GM23338 (cell line): ENCODE results near the gene MYORG. TPM values are rescaled to one million over a fixed set of nuclear protein-coding genes. Genes with fewer than 3 reads are reported as not detected.

Source experiments
- ATAC-seq: fragments of 200-7000 bp; cut with Tn5 transposase; 3 replicates; pipeline ENCODE4 v1.9.1; 2020
- DNase-seq: peaks from one replicate; pipeline ENCODE4 v3.0.0-alpha.2; 2015; ENCODE audit warnings: low spot score
- H2AFZ ChIP-seq: fragments of 200-600 bp; sonication (generic); 2 replicates; pipeline ENCODE4 v1.8.0; 2016; ENCODE audit warnings: antibody characterized with exemption, mild to moderate bottlenecking, moderate library complexity
- H3F3A ChIP-seq: fragments of 200-600 bp; sonication (generic); replicated peaks from 2 replicates; pipeline ENCODE4 v1.8.0; 2017; ENCODE audit warnings: antibody characterized with exemption, mixed run types, low read depth
- H3K27ac ChIP-seq: fragments of 200-600 bp; sonication (generic); 2 replicates; pipeline ENCODE4 v1.6.1; 2016; ENCODE audit warnings: low read depth
- H3K27me3 ChIP-seq: fragments of 200-600 bp; sonication (generic); 2 replicates; pipeline ENCODE4 v1.8.0; 2016; ENCODE audit warnings: mild to moderate bottlenecking, mixed run types, moderate library complexity; ENCODE audit not compliant: insufficient read depth
- H3K36me3 ChIP-seq: fragments of 200-600 bp; sonication (generic); 2 replicates; pipeline ENCODE4 v1.8.0; 2016; ENCODE audit warnings: mild to moderate bottlenecking; ENCODE audit not compliant: insufficient read depth
- H3K4me1 ChIP-seq: fragments of 200-600 bp; sonication (generic); 2 replicates; pipeline ENCODE4 v1.8.0; 2016; ENCODE audit warnings: mild to moderate bottlenecking, moderate library complexity; ENCODE audit not compliant: insufficient read depth
- H3K4me2 ChIP-seq: fragments of 200-600 bp; sonication (generic); 2 replicates; pipeline ENCODE4 v1.7.1; 2017; ENCODE audit warnings: mixed run types
- H3K4me3 ChIP-seq: fragments of 200-600 bp; sonication (generic); 2 replicates; pipeline ENCODE4 v1.6.1; 2016; ENCODE audit warnings: mixed run types
- H3K79me2 ChIP-seq: fragments of 200-600 bp; sonication (generic); replicated peaks from 2 replicates; pipeline ENCODE4 v1.8.0; 2017; ENCODE audit warnings: mild to moderate bottlenecking; ENCODE audit not compliant: insufficient read depth
- H3K9me2 ChIP-seq: fragments of 200-600 bp; sonication (generic); 2 replicates; pipeline ENCODE4 v1.8.0; 2017; ENCODE audit not compliant: insufficient read depth
- H4K20me1 ChIP-seq: fragments of 200-600 bp; sonication (generic); replicated peaks from 2 replicates; pipeline ENCODE4 v1.8.0; 2017; ENCODE audit warnings: mild to moderate bottlenecking; ENCODE audit not compliant: insufficient read depth
- H3K27ac Mint-ChIP-seq: 2 replicates; pipeline ENCODE4 v1.8.0; 2020; ENCODE audit warnings: inconsistent platforms, mild to moderate bottlenecking, moderate library complexity, mixed read lengths
- H3K27me3 Mint-ChIP-seq: 3 replicates; pipeline ENCODE4 v1.8.0; 2022; ENCODE audit warnings: low read depth, mild to moderate bottlenecking, moderate library complexity, mixed read lengths, inconsistent platforms; ENCODE audit not compliant: insufficient read depth, poor library complexity
- H3K36me3 Mint-ChIP-seq: 3 replicates; pipeline ENCODE4 v1.8.0; 2021; ENCODE audit warnings: low read depth, mild to moderate bottlenecking, inconsistent platforms, moderate library complexity, mixed read lengths
- H3K4me1 Mint-ChIP-seq: 3 replicates; pipeline ENCODE4 v1.8.0; 2020; ENCODE audit warnings: mild to moderate bottlenecking, inconsistent platforms, mixed read lengths
- H3K4me3 Mint-ChIP-seq: 3 replicates; pipeline ENCODE4 v1.8.0; 2021; ENCODE audit warnings: moderate library complexity, mild to moderate bottlenecking, inconsistent platforms, mixed read lengths
- H3K9me3 Mint-ChIP-seq: 3 replicates; pipeline ENCODE4 v1.8.0; 2020; ENCODE audit warnings: moderate library complexity, mild to moderate bottlenecking, inconsistent platforms, mixed read lengths
- ETS1 ChIP-seq: IDR thresholded peaks from 2 replicates; pipeline ENCODE4 v1.6.1; 2016; ENCODE audit warnings: antibody characterized with exemption
- EZH2 ChIP-seq: fragments of 200-600 bp; sonication (generic); IDR thresholded peaks from one replicate; pipeline ENCODE4 v1.8.0; 2017; ENCODE audit warnings: antibody characterized with exemption, mild to moderate bottlenecking, low read depth; ENCODE audit not compliant: unreplicated experiment
- EZH2phosphoT487 ChIP-seq: fragments of 200-600 bp; sonication (generic); IDR thresholded peaks from one replicate; pipeline ENCODE4 v1.8.1; 2018; ENCODE audit warnings: antibody characterized with exemption; ENCODE audit not compliant: unreplicated experiment
- JUNB ChIP-seq: IDR thresholded peaks from one replicate; pipeline ENCODE4 v1.6.1; 2016; ENCODE audit warnings: antibody characterized with exemption; ENCODE audit not compliant: unreplicated experiment
- NANOG ChIP-seq: IDR thresholded peaks from 2 replicates; pipeline ENCODE4 v1.6.1; 2016; ENCODE audit warnings: antibody characterized with exemption, borderline replicate concordance
- STAT1 ChIP-seq: IDR thresholded peaks from one replicate; pipeline ENCODE4 v1.6.1; 2016; ENCODE audit warnings: antibody characterized with exemption; ENCODE audit not compliant: unreplicated experiment
- ZNF114 ChIP-seq: fragments of 250-450 bp; sonication (Bioruptor Pico); IDR thresholded peaks from 2 replicates; pipeline ENCODE4 v1.5.0; 2020; ENCODE audit warnings: mild to moderate bottlenecking, moderate library complexity
- ZNF331 ChIP-seq: fragments of 250-450 bp; sonication (Bioruptor Pico); IDR thresholded peaks from 2 replicates; pipeline ENCODE4 v1.5.0; 2020; ENCODE audit warnings: low read depth, mild to moderate bottlenecking, moderate library complexity
- ZNF462 ChIP-seq: fragments of 250-450 bp; sonication (Bioruptor Pico); IDR thresholded peaks from 2 replicates; pipeline ENCODE4 v1.5.0; 2020; ENCODE audit warnings: mild to moderate bottlenecking, moderate library complexity
- polyA plus RNA-seq: library from polyadenylated mRNA; unstranded; fragments of >200 nt; fragmentation: Nextera tagmentation; extraction: Ambion mirVana; gene quantifications from 2 replicates; pipeline ENCODE4 v1.2.1, GENCODE V29; 2016
- total RNA-seq: library from RNA; depleted of rRNA; stranded (reverse); fragments of >200 nt; shearing (Covaris generic); gene quantifications from 2 replicates; pipeline ENCODE4 v1.2.3, GENCODE V29; 2014

MYORG gene
- total and polyA plus RNA-seq, 2 experiments from 2014 or later = 1.5 to 7.3 TPM

GRCh38 chr9:34343090-34343489 is 33.6 kb downstream of the MYORG start:
- H3F3A ChIP-seq = no peaks in the 10 kb centered on the region
- no peak overlapping the region for H3K27ac ChIP-seq
- no peak overlapping the region for H2AFZ ChIP-seq
- Mint-ChIP-seq H3K9me3 (no peaks in the 10 kb centered on the region; the same call in 2 of the 3 replicates), H3K4me1 (peaks cover 4% of the 10 kb centered on the region; the same call in 1 of the 3 replicates), H3K27ac (no peak overlapping the region), H3K36me3 (peaks cover 21% of the 10 kb centered on the region; the same call in 2 of the 3 replicates), H3K27me3 (peaks cover 9% of the 10 kb centered on the region), H3K4me3 (no peak overlapping the region)
- H4K20me1 ChIP-seq = no peaks in the 10 kb centered on the region
- no peak overlapping the region for H3K4me3 ChIP-seq
- H3K36me3 ChIP-seq = no peaks in the 10 kb centered on the region
- ATAC-seq = no peak
- DNase-seq = no peak
- H3K4me1 ChIP-seq = no peaks in the 10 kb centered on the region
- TF ChIP-seq ZNF331 = no peak
- no peak for TF ChIP-seq NANOG
- TF ChIP-seq EZH2phosphoT487 = no peak
- TF ChIP-seq ZNF114 (CRISPR knock-in tag) = no peak
- TF ChIP-seq EZH2 = no peak
- no peak for TF ChIP-seq ETS1
- no peak for TF ChIP-seq STAT1
- no peak for TF ChIP-seq ZNF462 (CRISPR knock-in tag)
- no peak for TF ChIP-seq JUNB
- no peaks in the 10 kb centered on the region for H3K9me2 ChIP-seq
- no peaks in the 10 kb centered on the region for H3K79me2 ChIP-seq
- H3K27me3 ChIP-seq = no peaks in the 10 kb centered on the region
- no peak overlapping the region for H3K4me2 ChIP-seq
